CD4-positive, alpha-beta T cell (primary cell): ENCODE data around the gene GLTP. TPM values are rescaled to one million over a fixed set of nuclear protein-coding genes. Genes with fewer than 3 reads are reported as not detected.

Source experiments
- ATAC-seq: fragments of 200-7000 bp; cut with Tn5 transposase; one replicate; pipeline ENCODE4 v1.10.0; 2022; ENCODE audit warnings: mild to moderate bottlenecking; ENCODE audit not compliant: poor library complexity
- CTCF ChIA-PET: fragments of 350-600 bp; sonication (Branson Sonifier 250); formaldehyde crosslinking; loops from one replicate; lab custom pipeline; 2021; ENCODE audit warnings: antibody characterized with exemption, inconsistent platforms; lab: Charles Lee
- POLR2A ChIA-PET: fragments of 350-600 bp; sonication (Branson Sonifier 250); formaldehyde crosslinking; loops from one replicate; lab custom pipeline; 2021; ENCODE audit warnings: antibody characterized with exemption, inconsistent platforms; lab: Charles Lee
- DNase-seq, 14 experiments: peaks; one replicate each; pipeline ENCODE4 v3.0.0-alpha.2; 2013 to 2020; ENCODE audit warnings: mixed read lengths in 2 of 14
- H3K27ac ChIP-seq, 2 donors: one replicate each; pipeline versions ENCODE4 v1.5.1 to v1.7.0; 2013; ENCODE audit warnings: low read length in 2 of 2, low read depth in 1 of 2, mild to moderate bottlenecking in 1 of 2
- H3K27me3 ChIP-seq, 2 experiments: 1 replicate in 1 of 2; 2 replicates in 1 of 2; pipeline versions ENCODE4 v1.6.1 to v1.7.0; 2013; ENCODE audit warnings: low read length in 2 of 2, control low read depth in 1 of 2, mild to moderate bottlenecking in 1 of 2, moderate library complexity in 1 of 2; ENCODE audit not compliant: insufficient read depth in 2 of 2, control insufficient read depth in 1 of 2
- H3K36me3 ChIP-seq: one replicate; pipeline ENCODE4 v1.6.1; 2013; ENCODE audit warnings: low read length, control low read depth; ENCODE audit not compliant: insufficient read depth
- H3K4me1 ChIP-seq: one replicate; pipeline ENCODE4 v1.6.1; 2013; ENCODE audit warnings: low read length, control low read depth; ENCODE audit not compliant: insufficient read depth
- H3K4me3 ChIP-seq: one replicate; pipeline ENCODE4 v1.5.1; 2013; ENCODE audit warnings: mild to moderate bottlenecking, low read length, moderate library complexity
- H3K9me3 ChIP-seq, 2 experiments: 1 replicate in 1 of 2; 2 replicates in 1 of 2; pipeline versions ENCODE4 v1.6.1 to v1.7.0; 2013; ENCODE audit warnings: low read length in 2 of 2, mild to moderate bottlenecking in 2 of 2, control low read depth in 1 of 2, moderate library complexity in 1 of 2; ENCODE audit not compliant: control insufficient read depth in 1 of 2, insufficient read depth in 1 of 2
- H3K27ac Mint-ChIP-seq: one replicate; pipeline ENCODE4 v1.8.0; 2020; ENCODE audit warnings: mixed read lengths
- H3K27me3 Mint-ChIP-seq: one replicate; pipeline ENCODE4 v1.8.0; 2021; ENCODE audit warnings: mixed read lengths
- H3K36me3 Mint-ChIP-seq: one replicate; pipeline ENCODE4 v1.8.0; 2021; ENCODE audit warnings: low read depth, mixed read lengths
- H3K4me1 Mint-ChIP-seq: one replicate; pipeline ENCODE4 v1.8.0; 2021; ENCODE audit warnings: low read depth, mixed read lengths
- H3K4me3 Mint-ChIP-seq: one replicate; pipeline ENCODE4 v1.8.0; 2020; ENCODE audit warnings: mild to moderate bottlenecking, mixed read lengths
- H3K9me3 Mint-ChIP-seq: one replicate; pipeline ENCODE4 v1.8.0; 2020; ENCODE audit warnings: mixed read lengths
- CTCF ChIP-seq: fragments of 200-600 bp; IDR thresholded peaks from one replicate; pipeline ENCODE4 v1.8.0; 2022; ENCODE audit warnings: antibody characterized with exemption, mild to moderate bottlenecking
- intact Hi-C, 2 experiments: fragments of 100-400 bp; cut with DNase I in 1 of 2; cut with micrococcal nuclease in 1 of 2; formaldehyde crosslinking; loops; one replicate each; pipeline versions ENCODE4 v1.15.1 to v1.9.0; 2023 to 2025; cut with DNase I, micrococcal nuclease
- microRNA-seq: library from miRNA; unstranded; fragments of <30 nt; microRNA quantifications from one replicate; pipeline ENCODE4 v1.2.0, GENCODE V29; 2021; ENCODE audit warnings: borderline microRNAs expressed, borderline replicate concordance
- total RNA-seq, 174 experiments: library from RNA in 2 of 174; stranded (reverse) in 2 of 174; gene quantifications; one replicate each; pipeline ENCODE4 v1.2.3 and lab custom pipeline; 2021 to 2026

GLTP gene
- total RNA-seq, 2 experiments from 2014 or later: 24.8 to 25.2 TPM

GRCh38 chr12:109804820-109805761 is 75.2 kb downstream of the GLTP start:
- ATAC-seq: peak; percentile 82
- H3K36me3 Mint-ChIP-seq: no peaks in the 10 kb centered on the region
- no peaks in the 10 kb centered on the region for H3K9me3 Mint-ChIP-seq
- CTCF ChIA-PET: interaction anchor here (1.0 to 2.8 kb wide), 3 partner anchors 30 to 72 kb away, joined by 3 to 16 read pairs (median 4); no protein-coding TSS in a partner anchor
- Histone ChIP-seq H3K36me3 (no peaks in the 10 kb centered on the region), H3K27me3 (no peaks in the 10 kb centered on the region), H3K4me1 (peaks cover 6% of the 10 kb centered on the region), H3K9me3 (no peaks in the 10 kb centered on the region), H3K4me3 (no peak overlapping the region), H3K27ac (no peak overlapping the region)
- peak; percentile 97 for TF ChIP-seq CTCF
- peak; percentile 53 to 81 (median 62) for DNase-seq
- H3K27me3 Mint-ChIP-seq: peaks cover 5% of the 10 kb centered on the region
- POLR2A ChIA-PET: no interaction called here
- H3K27ac Mint-ChIP-seq: no peak overlapping the region
- H3K4me1 Mint-ChIP-seq: no peaks in the 10 kb centered on the region
- intact Hi-C loops: loop anchor here (1.0 to 5.0 kb wide), 4 partner anchors 40 to 297 kb away; partner anchors contain the start of gene GLTP (in 2 of the 2)
- H3K4me3 Mint-ChIP-seq: no peak overlapping the region

GRCh38 chr12:109803678-109804077 is 76.7 kb downstream of the GLTP start:
- no peaks in the 10 kb centered on the region for H3K36me3 ChIP-seq
- ATAC-seq: no peak
- no peaks in the 10 kb centered on the region for H3K4me1 Mint-ChIP-seq
- H3K27ac ChIP-seq: no peak overlapping the region
- H3K4me3 ChIP-seq: no peak overlapping the region
- TF ChIP-seq CTCF: no peak
- ChIA-PET CTCF (interaction anchor here (2.8 kb wide), 1 partner anchor 42 kb away, joined by 16 read pairs; no protein-coding TSS in a partner anchor), POLR2A (no interaction called here)
- peaks cover 6% of the 10 kb centered on the region for H3K4me1 ChIP-seq
- intact Hi-C loops: loop anchor here in 1 of 2 experiments (2.0 kb wide), 1 partner anchor 211 kb away; no protein-coding TSS in a partner anchor
- no peaks in the 10 kb centered on the region for H3K36me3 Mint-ChIP-seq
- DNase-seq: no peak
- H3K27me3 ChIP-seq: no peaks in the 10 kb centered on the region
- H3K27me3 Mint-ChIP-seq: peaks cover 5% of the 10 kb centered on the region
- no peaks in the 10 kb centered on the region for H3K9me3 Mint-ChIP-seq
- H3K27ac Mint-ChIP-seq: no peak overlapping the region
- H3K9me3 ChIP-seq: no peaks in the 10 kb centered on the region
- no peak overlapping the region for H3K4me3 Mint-ChIP-seq

- CTCF ChIA-PET: no interaction called here
- H3K36me3 ChIP-seq: no peaks in the 10 kb centered on the region
- no peaks in the 10 kb centered on the region for H3K36me3 Mint-ChIP-seq
- POLR2A ChIA-PET: no interaction called here
- no peaks in the 10 kb centered on the region for H3K27me3 ChIP-seq
- no peak overlapping the region for H3K4me3 Mint-ChIP-seq
- peaks cover 5% of the 10 kb centered on the region for H3K27me3 Mint-ChIP-seq
- H3K27ac Mint-ChIP-seq: no peak overlapping the region
- H3K9me3 Mint-ChIP-seq: no peaks in the 10 kb centered on the region
- no peak for TF ChIP-seq CTCF
- no peak for DNase-seq
- no peak overlapping the region for H3K4me3 ChIP-seq
- no peak overlapping the region for H3K27ac ChIP-seq
- intact Hi-C loops: no loop called here
- no peak for ATAC-seq
- peaks cover 6% of the 10 kb centered on the region for H3K4me1 ChIP-seq
- no peaks in the 10 kb centered on the region for H3K9me3 ChIP-seq
- no peaks in the 10 kb centered on the region for H3K4me1 Mint-ChIP-seq
Observed at GRCh38 chr12:109802828-109803227, 77.5 kb downstream of the GLTP start.

Small RNA genes lying within 50 kb of the gene (microRNA-seq; reads per million reads assigned to microRNA genes)
- not detected for gene MIR4497

Other genes starting within 250 kb of the GLTP start
- 1 to 10 TPM; 1.1 to 1.7 TPM for gene FAM222A, start 166.7 kb downstream of the GLTP start, total RNA-seq
- not detected for gene TRPV4, start 47.1 kb downstream of the GLTP start, total RNA-seq
- gene TCHP, start 19.7 kb upstream of the GLTP start, total RNA-seq: 10 to 100 TPM; 13.2 to 13.6 TPM
- gene GIT2, start 115.8 kb upstream of the GLTP start, total RNA-seq: 10 to 100 TPM; 68.6 to 70.7 TPM
- 10 to 100 TPM; 51.6 to 52.3 TPM for gene ANKRD13A, start 118.9 kb upstream of the GLTP start, total RNA-seq
- gene C12orf76, start 168.0 kb upstream of the GLTP start, total RNA-seq: 10 to 100 TPM in 1 of 2 experiments, 1 to 10 TPM in 1; 9.8 to 12.6 TPM
- gene IFT81, start 243.8 kb upstream of the GLTP start, total RNA-seq: 1 to 10 TPM in 1 of 2 experiments, under 1 TPM in 1; 0.41 to 1.1 TPM